IMR-90 (cell line): ENCODE data around the gene PIP5K1C. TPM values are rescaled to one million over a fixed set of nuclear protein-coding genes. Genes with fewer than 3 reads are reported as not detected.

ENCODE experiments used
- ATAC-seq: fragments of 200-7000 bp; cut with Tn5 transposase; 2 replicates; pipeline ENCODE4 v1.9.1; 2020; ENCODE audit warnings: low read depth, mild to moderate bottlenecking, moderate library complexity
- BruUV-seq: library from RNA; stranded (reverse); fragments of 400-500 nt; replicated peaks from 2 replicates; lab custom pipeline; 2021; lab: Mats Ljungman, UMichigan
- CTCF ChIA-PET: fragments of 300-600 bp; formaldehyde crosslinking; extraction: SDS; loops from one replicate; lab custom pipeline; 2021; ENCODE audit warnings: antibody characterized with exemption; lab: Yijun Ruan, JAX
- POLR2A ChIA-PET: fragments of 300-600 bp; sonication (Branson Sonifier 250); formaldehyde crosslinking; loops from one replicate; lab custom pipeline; 2022; ENCODE audit warnings: antibody characterized with exemption; ENCODE audit not compliant: unreplicated experiment; lab: Charles Lee
- DNase-seq: peaks from one replicate; pipeline ENCODE4 v3.0.0; 2013
- H2AFZ ChIP-seq: replicated peaks from 2 replicates; pipeline ENCODE3; 2013; ENCODE audit warnings: low read length, mild to moderate bottlenecking; ENCODE audit not compliant: poor library complexity
- H2AK5ac ChIP-seq: 2 replicates; pipeline ENCODE4 v1.6.1; 2013; ENCODE audit warnings: low read depth, low read length, inconsistent platforms
- H2AK9ac ChIP-seq: replicated peaks from 2 replicates; pipeline ENCODE3; 2013; ENCODE audit warnings: mild to moderate bottlenecking, low read depth, low read length, moderate library complexity; ENCODE audit not compliant: poor library complexity
- H2BK120ac ChIP-seq: 2 replicates; pipeline ENCODE4 v1.6.1; 2013; ENCODE audit warnings: low read depth, low read length, inconsistent platforms
- H2BK15ac ChIP-seq: 3 replicates; pipeline ENCODE4 v1.6.1; 2013; ENCODE audit warnings: low read depth, low read length, inconsistent platforms
- H2BK20ac ChIP-seq: 2 replicates; pipeline ENCODE4 v1.6.1; 2013; ENCODE audit warnings: low read depth, mild to moderate bottlenecking, inconsistent platforms, low read length, moderate library complexity
- H2BK5ac ChIP-seq: 2 replicates; pipeline ENCODE4 v1.6.1; 2013; ENCODE audit warnings: mild to moderate bottlenecking, low read depth, low read length, inconsistent platforms; ENCODE audit not compliant: poor library complexity, severe bottlenecking
- H3K14ac ChIP-seq: replicated peaks from 2 replicates; pipeline ENCODE4 v1.6.1; 2013; ENCODE audit warnings: low read depth, low read length, inconsistent platforms
- H3K18ac ChIP-seq: 2 replicates; pipeline ENCODE4 v1.6.1; 2013; ENCODE audit warnings: low read depth, low read length, control low read depth
- H3K23ac ChIP-seq: 2 replicates; pipeline ENCODE4 v1.6.1; 2013; ENCODE audit warnings: low read depth, low read length, inconsistent platforms
- H3K27ac ChIP-seq: 2 replicates; pipeline ENCODE4 v1.5.1; 2013; ENCODE audit warnings: mild to moderate bottlenecking, control low read depth, low read length; ENCODE audit not compliant: insufficient read depth
- H3K27me3 ChIP-seq: 2 replicates; pipeline ENCODE4 v1.6.1; 2013; ENCODE audit warnings: low read length; ENCODE audit not compliant: control insufficient read depth, insufficient read depth
- H3K36me3 ChIP-seq: 2 replicates; pipeline ENCODE4 v1.6.1; 2013; ENCODE audit warnings: low read length, mixed read lengths; ENCODE audit not compliant: control insufficient read depth, insufficient read depth
- H3K4ac ChIP-seq: 2 replicates; pipeline ENCODE4 v1.6.1; 2013; ENCODE audit warnings: low read depth, low read length, inconsistent platforms
- H3K4me1 ChIP-seq: 2 replicates; pipeline ENCODE4 v1.6.1; 2013; ENCODE audit warnings: low read length, mixed read lengths; ENCODE audit not compliant: control insufficient read depth, insufficient read depth
- H3K4me2 ChIP-seq: 2 replicates; pipeline ENCODE4 v1.6.1; 2013; ENCODE audit warnings: low read depth, mild to moderate bottlenecking, control low read depth, low read length, moderate library complexity
- H3K4me3 ChIP-seq: 2 replicates; pipeline ENCODE4 v1.5.1; 2013; ENCODE audit warnings: low read depth, mild to moderate bottlenecking, control low read depth, low read length, moderate library complexity; ENCODE audit not compliant: insufficient read depth
- H3K56ac ChIP-seq: 2 replicates; pipeline ENCODE4 v1.6.1; 2013; ENCODE audit warnings: low read length, inconsistent platforms; ENCODE audit not compliant: insufficient read depth; ENCODE audit errors: extremely low read depth
- H3K79me1 ChIP-seq, 2 experiments: 2 replicates each; pipeline ENCODE4 v1.6.1; 2013; ENCODE audit warnings: low read length in 2 of 2, inconsistent platforms in 1 of 2, low read depth in 1 of 2
- H3K9ac ChIP-seq: 2 replicates; pipeline ENCODE4 v1.6.1; 2013; ENCODE audit warnings: low read depth, low read length, control low read depth
- H3K9me1 ChIP-seq: 2 replicates; pipeline ENCODE4 v1.6.1; 2013; ENCODE audit warnings: low read length, inconsistent platforms; ENCODE audit not compliant: insufficient read depth
- H3K9me3 ChIP-seq: 2 replicates; pipeline ENCODE4 v1.6.1; 2013; ENCODE audit warnings: low read length; ENCODE audit not compliant: control insufficient read depth, insufficient read depth
- H4K20me1 ChIP-seq: 2 replicates; pipeline ENCODE4 v1.6.1; 2013; ENCODE audit warnings: low read length, inconsistent platforms; ENCODE audit not compliant: insufficient read depth
- H4K5ac ChIP-seq: 2 replicates; pipeline ENCODE4 v1.6.1; 2013; ENCODE audit warnings: mild to moderate bottlenecking, low read depth, low read length, control low read depth
- H4K8ac ChIP-seq, 2 experiments: 2 replicates each; pipeline ENCODE4 v1.6.1; 2013; ENCODE audit warnings: low read depth in 2 of 2, low read length in 2 of 2, control low read depth in 1 of 2, inconsistent platforms in 1 of 2
- H4K91ac ChIP-seq: 2 replicates; pipeline ENCODE4 v1.6.1; 2013; ENCODE audit warnings: low read depth, low read length, inconsistent platforms; ENCODE audit not compliant: insufficient read depth
- BHLHE40 ChIP-seq: fragments of 150-350 bp; IDR thresholded peaks from 2 replicates; pipeline ENCODE4 v1.6.1; 2016; ENCODE audit warnings: mild to moderate bottlenecking, low read depth, low read length
- CEBPB ChIP-seq: IDR thresholded peaks from 2 replicates; pipeline ENCODE4 v1.6.1; 2012; ENCODE audit warnings: low read depth, low read length, improper control_type of control experiment
- CHD1 ChIP-seq: IDR thresholded peaks from 2 replicates; pipeline ENCODE4 v1.6.1; 2012; ENCODE audit warnings: low read depth, low read length, improper control_type of control experiment
- FOS ChIP-seq: fragments of 150-350 bp; IDR thresholded peaks from 2 replicates; pipeline ENCODE4 v1.6.1; 2016; ENCODE audit warnings: low read depth, low read length
- MAFK ChIP-seq: IDR thresholded peaks from 2 replicates; pipeline ENCODE4 v1.6.1; 2012; ENCODE audit warnings: low read depth, low read length, improper control_type of control experiment
- MAZ ChIP-seq: IDR thresholded peaks from 2 replicates; pipeline ENCODE4 v1.6.1; 2012; ENCODE audit warnings: low read depth, mild to moderate bottlenecking, low read length, improper control_type of control experiment, moderate library complexity, borderline replicate concordance
- MXI1 ChIP-seq: IDR thresholded peaks from 2 replicates; pipeline ENCODE4 v1.6.1; 2012; ENCODE audit warnings: low read depth, mild to moderate bottlenecking, low read length, moderate library complexity, borderline replicate concordance
- POLR2A ChIP-seq: IDR thresholded peaks from 2 replicates; pipeline ENCODE4 v1.6.1; 2012; ENCODE audit warnings: mild to moderate bottlenecking, low read depth, low read length
- RCOR1 ChIP-seq: IDR thresholded peaks from 2 replicates; pipeline ENCODE4 v1.6.1; 2012; ENCODE audit warnings: mild to moderate bottlenecking, low read length, improper control_type of control experiment; ENCODE audit not compliant: insufficient replicate concordance
- RFX5 ChIP-seq: IDR thresholded peaks from 2 replicates; pipeline ENCODE4 v1.8.0; 2012; ENCODE audit warnings: low read depth, mild to moderate bottlenecking, low read length, moderate library complexity
- SMC3 ChIP-seq: fragments of 150-350 bp; IDR thresholded peaks from 2 replicates; pipeline ENCODE4 v1.6.1; 2016; ENCODE audit warnings: low read depth, mild to moderate bottlenecking, antibody characterized with exemption, low read length, moderate library complexity
- WGBS, 2 experiments: methylation state at CpG; one replicate each; pipeline versions ENCODE4 v1.1.5 to v1.1.7; 2013; ENCODE audit warnings: missing lambda C conversion rate in 2 of 2; ENCODE audit not compliant: insufficient read length in 1 of 2; ENCODE audit errors: extremely low coverage in 2 of 2; 5-methylcytosine and 5-hydroxymethylcytosine counted together
- dilution Hi-C: fragments of 300-500 bp; cut with HindIII; formaldehyde crosslinking; loops from one replicate; pipeline ENCODE4 v1.14.3; 2018; ENCODE audit warnings: low sequenced_read_pairs; ENCODE audit not compliant: unreplicated experiment
- in situ Hi-C: fragments of 300-500 bp; cut with MboI; formaldehyde crosslinking; loops from 3 replicates; pipeline ENCODE4 v1.14.3; 2019; ENCODE audit warnings: low sequenced_read_pairs, inconsistent platforms, mixed read lengths
- intact Hi-C: fragments of 100-400 bp; cut with micrococcal nuclease; formaldehyde crosslinking; loops from 2 replicates; pipeline ENCODE4 v1.10.0; 2022
- polyA plus RNA-seq, 3 experiments: library from polyadenylated mRNA; depleted of rRNA; stranded (reverse); fragments of >200 nt; gene quantifications; 2 replicates each; pipeline ENCODE4 v1.2.3, GENCODE V29; 2012; ENCODE audit warnings: low replicate concordance in 1 of 3
- total RNA-seq: library from RNA; depleted of rRNA; stranded (reverse); fragments of >200 nt; gene quantifications from 2 replicates; pipeline ENCODE4 v1.2.3, GENCODE V29; 2012
- TF ChIP-seq, protein P1 (sequence below): fragments of 150-350 bp; IDR thresholded peaks from 2 replicates; pipeline ENCODE4 v1.6.1; 2016; ENCODE audit warnings: low read depth, mild to moderate bottlenecking, low read length, moderate library complexity, borderline replicate concordance
- TF ChIP-seq, protein P2 (sequence below): conservative IDR thresholded peaks from 2 replicates; pipeline ENCODE4 v1.5.1; 2012; ENCODE audit warnings: mild to moderate bottlenecking, low read depth, low read length, improper control_type of control experiment
- TF ChIP-seq, protein P3 (sequence below): fragments of 150-350 bp; IDR thresholded peaks from 2 replicates; pipeline ENCODE4 v1.6.1; 2017; ENCODE audit warnings: mild to moderate bottlenecking, antibody characterized with exemption, low read length, low read depth

PIP5K1C gene
- total and polyA plus RNA-seq, 2 of the 4 experiments (the other 2 are of a cell fraction): 13.6 to 23.3 TPM

DNA sequence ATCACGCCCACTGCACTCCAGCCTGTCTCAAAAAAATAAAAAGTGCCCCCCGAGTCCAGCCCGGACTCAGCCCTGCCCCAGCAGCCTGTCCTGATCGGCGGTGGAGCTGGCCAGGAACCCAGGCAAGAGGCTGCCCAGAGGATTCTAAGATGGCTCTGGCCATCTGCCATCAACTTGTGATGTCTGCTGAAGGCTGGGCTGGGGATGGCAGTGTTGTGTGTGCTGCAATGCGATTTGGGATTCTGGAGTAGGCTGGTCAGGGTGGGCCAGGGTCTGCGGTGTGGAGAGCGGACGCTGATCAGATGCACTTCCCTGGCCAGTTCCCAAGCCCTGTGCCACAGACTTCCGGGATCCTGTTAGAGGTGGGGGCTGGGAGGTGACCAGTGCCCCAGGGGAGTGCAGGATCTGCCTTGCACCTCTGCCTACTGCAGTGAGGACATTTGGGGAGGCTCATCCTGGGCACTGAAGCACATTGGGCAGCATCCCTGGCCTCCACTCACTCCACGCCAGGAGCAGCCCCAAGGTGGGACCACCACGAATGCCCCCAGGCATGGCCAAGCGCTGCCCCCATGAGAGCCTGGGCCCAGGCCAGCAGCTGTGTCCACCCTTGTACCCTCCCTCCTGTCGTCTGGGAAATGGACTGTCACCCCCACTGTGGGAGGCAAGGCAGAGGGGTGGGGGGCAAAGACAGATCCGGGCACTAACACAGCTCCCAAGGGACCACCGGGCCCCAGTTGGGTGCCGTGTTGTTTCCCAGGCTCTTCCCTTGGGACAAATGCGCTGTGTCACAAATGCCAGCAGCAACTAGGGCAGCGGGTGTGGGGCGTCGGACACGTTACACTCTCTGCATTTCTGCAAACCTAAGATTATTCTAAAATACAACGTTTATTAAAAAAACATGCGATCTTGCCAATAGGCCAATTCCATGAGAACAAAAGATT, 90.2 kb downstream of the PIP5K1C start:
- Histone ChIP-seq H4K20me1 (no peaks in the 10 kb centered on the region), H3K4me1 (peaks cover 11% of the 10 kb centered on the region), H2AK5ac (no peak overlapping the region), H3K4ac (no peak overlapping the region), H2BK20ac (no peak overlapping the region), H2AFZ (no peak overlapping the region), H4K5ac (no peak overlapping the region), H3K9me3 (no peaks in the 10 kb centered on the region), H2BK15ac (no peak overlapping the region), H3K36me3 (peaks cover 28% of the 10 kb centered on the region), H2AK9ac (no peak overlapping the region), H4K8ac (no peak overlapping the region), H3K56ac (no peak overlapping the region), H2BK5ac (no peak overlapping the region), H3K14ac (no peak overlapping the region), H3K4me2 (no peak overlapping the region), H3K23ac (no peak overlapping the region), H3K27ac (no peak overlapping the region), H3K9ac (no peak overlapping the region), H3K4me3 (no peak overlapping the region), H3K18ac (no peak overlapping the region), H4K91ac (no peak overlapping the region), H3K79me1 (peaks cover 7 to 17% of the 10 kb centered on the region in 2 experiments), H3K27me3 (no peaks in the 10 kb centered on the region), H2BK120ac (no peak overlapping the region), H3K9me1 (0 out of 2 replicates have a peak, but pooled peaks cover 6% of the 10 kb centered on the region)
- WGBS, 2 experiments: 94% methylated on average over 9 of the region's 24 CpGs; no CpG with 5 or more reads in 1 of the 2 experiments
- no peak for ATAC-seq
- CTCF ChIA-PET: no interaction called here
- dilution Hi-C loops: no loop called here
- in situ Hi-C loops: loop anchor here (25.0 kb wide), 1 partner anchor 298 kb away; no protein-coding TSS in a partner anchor
- no peak for DNase-seq
- POLR2A ChIA-PET: no interaction called here
- BruUV-seq: no TSS peak
- intact Hi-C loops: loop anchor here (10.0 kb wide), 1 partner anchor 285 kb away; no protein-coding TSS in a partner anchor
- TF ChIP-seq MXI1: no peak
- no peak for TF ChIP-seq BHLHE40
- TF ChIP-seq, protein P1, sequence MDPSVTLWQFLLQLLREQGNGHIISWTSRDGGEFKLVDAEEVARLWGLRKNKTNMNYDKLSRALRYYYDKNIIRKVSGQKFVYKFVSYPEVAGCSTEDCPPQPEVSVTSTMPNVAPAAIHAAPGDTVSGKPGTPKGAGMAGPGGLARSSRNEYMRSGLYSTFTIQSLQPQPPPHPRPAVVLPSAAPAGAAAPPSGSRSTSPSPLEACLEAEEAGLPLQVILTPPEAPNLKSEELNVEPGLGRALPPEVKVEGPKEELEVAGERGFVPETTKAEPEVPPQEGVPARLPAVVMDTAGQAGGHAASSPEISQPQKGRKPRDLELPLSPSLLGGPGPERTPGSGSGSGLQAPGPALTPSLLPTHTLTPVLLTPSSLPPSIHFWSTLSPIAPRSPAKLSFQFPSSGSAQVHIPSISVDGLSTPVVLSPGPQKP: no peak
- no peak for TF ChIP-seq RCOR1
- TF ChIP-seq, protein P2, sequence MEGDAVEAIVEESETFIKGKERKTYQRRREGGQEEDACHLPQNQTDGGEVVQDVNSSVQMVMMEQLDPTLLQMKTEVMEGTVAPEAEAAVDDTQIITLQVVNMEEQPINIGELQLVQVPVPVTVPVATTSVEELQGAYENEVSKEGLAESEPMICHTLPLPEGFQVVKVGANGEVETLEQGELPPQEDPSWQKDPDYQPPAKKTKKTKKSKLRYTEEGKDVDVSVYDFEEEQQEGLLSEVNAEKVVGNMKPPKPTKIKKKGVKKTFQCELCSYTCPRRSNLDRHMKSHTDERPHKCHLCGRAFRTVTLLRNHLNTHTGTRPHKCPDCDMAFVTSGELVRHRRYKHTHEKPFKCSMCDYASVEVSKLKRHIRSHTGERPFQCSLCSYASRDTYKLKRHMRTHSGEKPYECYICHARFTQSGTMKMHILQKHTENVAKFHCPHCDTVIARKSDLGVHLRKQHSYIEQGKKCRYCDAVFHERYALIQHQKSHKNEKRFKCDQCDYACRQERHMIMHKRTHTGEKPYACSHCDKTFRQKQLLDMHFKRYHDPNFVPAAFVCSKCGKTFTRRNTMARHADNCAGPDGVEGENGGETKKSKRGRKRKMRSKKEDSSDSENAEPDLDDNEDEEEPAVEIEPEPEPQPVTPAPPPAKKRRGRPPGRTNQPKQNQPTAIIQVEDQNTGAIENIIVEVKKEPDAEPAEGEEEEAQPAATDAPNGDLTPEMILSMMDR: no peak
- TF ChIP-seq MAFK: no peak
- no peak for TF ChIP-seq MAZ
- TF ChIP-seq POLR2A: no peak
- TF ChIP-seq FOS: no peak
- no peak for TF ChIP-seq CEBPB
- no peak for TF ChIP-seq CHD1
- no peak for TF ChIP-seq SMC3
- TF ChIP-seq RFX5: no peak
- TF ChIP-seq, protein P3, sequence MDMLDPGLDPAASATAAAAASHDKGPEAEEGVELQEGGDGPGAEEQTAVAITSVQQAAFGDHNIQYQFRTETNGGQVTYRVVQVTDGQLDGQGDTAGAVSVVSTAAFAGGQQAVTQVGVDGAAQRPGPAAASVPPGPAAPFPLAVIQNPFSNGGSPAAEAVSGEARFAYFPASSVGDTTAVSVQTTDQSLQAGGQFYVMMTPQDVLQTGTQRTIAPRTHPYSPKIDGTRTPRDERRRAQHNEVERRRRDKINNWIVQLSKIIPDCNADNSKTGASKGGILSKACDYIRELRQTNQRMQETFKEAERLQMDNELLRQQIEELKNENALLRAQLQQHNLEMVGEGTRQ: no peak
